OCI-LY1 (cell line): Measurements from ENCODE around the gene MRPL39.

Source experiments
- H2AFZ ChIP-seq: fragments of 200-600 bp; sonication (generic), shearing (Covaris generic); 2 replicates; pipeline ENCODE4 v1.6.0; 2014; ENCODE audit warnings: antibody characterized with exemption, mild to moderate bottlenecking, low read length
- H3F3A ChIP-seq: fragments of 200-600 bp; sonication (generic), shearing (Covaris generic); 2 replicates; pipeline ENCODE4 v1.6.0; 2014; ENCODE audit warnings: mild to moderate bottlenecking, antibody characterized with exemption, low read length, moderate library complexity; ENCODE audit not compliant: insufficient read depth
- H3K27ac ChIP-seq: fragments of 200-600 bp; sonication (generic); 2 replicates; pipeline ENCODE4 v1.5.1; 2014; ENCODE audit warnings: low read length, mixed run types, mild to moderate bottlenecking, low read depth; ENCODE audit not compliant: poor library complexity, severe bottlenecking
- H3K27me3 ChIP-seq: fragments of 200-600 bp; sonication (generic); 2 replicates; pipeline ENCODE4 v1.6.0; 2014; ENCODE audit warnings: antibody characterized with exemption, mild to moderate bottlenecking, low read length, moderate library complexity; ENCODE audit not compliant: insufficient read depth
- H3K36me3 ChIP-seq: fragments of 200-600 bp; sonication (generic); 2 replicates; pipeline ENCODE4 v1.6.1; 2014; ENCODE audit warnings: mild to moderate bottlenecking, antibody characterized with exemption, low read length, moderate library complexity, mixed read lengths; ENCODE audit not compliant: insufficient read depth
- H3K4me1 ChIP-seq: fragments of 200-600 bp; sonication (generic); 2 replicates; pipeline ENCODE4 v1.5.1; 2014; ENCODE audit warnings: mild to moderate bottlenecking, low read length, moderate library complexity; ENCODE audit not compliant: insufficient read depth, severe bottlenecking
- H3K4me2 ChIP-seq: fragments of 200-600 bp; sonication (generic), shearing (Covaris generic); 2 replicates; pipeline ENCODE4 v1.6.1; 2014; ENCODE audit warnings: low read length
- H3K4me3 ChIP-seq: fragments of 200-600 bp; sonication (generic); 2 replicates; pipeline ENCODE4 v1.5.1; 2014; ENCODE audit warnings: low read length, low read depth, mild to moderate bottlenecking, mixed read lengths; ENCODE audit not compliant: poor library complexity, severe bottlenecking
- H3K79me2 ChIP-seq: fragments of 200-600 bp; shearing (Covaris generic); 2 replicates; pipeline ENCODE4 v1.6.1; 2016; ENCODE audit warnings: mixed run types, low read length, mixed read lengths; ENCODE audit not compliant: insufficient read depth
- H3K9ac ChIP-seq: fragments of 200-600 bp; sonication (generic), shearing (Covaris generic); 2 replicates; pipeline ENCODE4 v1.6.1; 2014; ENCODE audit warnings: mild to moderate bottlenecking, low read length, mixed read lengths
- H3K9me2 ChIP-seq: fragments of 200-600 bp; sonication (generic), shearing (Covaris generic); 2 replicates; pipeline ENCODE4 v1.6.1; 2014; ENCODE audit warnings: low read depth, mild to moderate bottlenecking, low read length, mixed read lengths
- H3K9me3 ChIP-seq: fragments of 200-600 bp; shearing (Covaris generic); 2 replicates; pipeline ENCODE4 v1.6.1; 2014; ENCODE audit warnings: low read length, mixed read lengths
- H4K20me1 ChIP-seq: fragments of 200-600 bp; sonication (generic), shearing (Covaris generic); 2 replicates; pipeline ENCODE4 v1.6.0; 2016; ENCODE audit warnings: mild to moderate bottlenecking, low read length; ENCODE audit not compliant: insufficient read depth
- EZH2 ChIP-seq: fragments of 200-600 bp; sonication (generic), shearing (Covaris generic); IDR thresholded peaks from 2 replicates; pipeline ENCODE4 v1.8.0; 2017; ENCODE audit warnings: borderline replicate concordance, mixed run types, mild to moderate bottlenecking, antibody characterized with exemption, low read length, moderate library complexity, mixed read lengths
- TF ChIP-seq, protein P1 (sequence below): fragments of 200-600 bp; sonication (generic), shearing (Covaris generic); IDR thresholded peaks from 2 replicates; pipeline ENCODE4 v1.5.1; 2017; ENCODE audit warnings: mild to moderate bottlenecking, antibody characterized with exemption, low read length, moderate library complexity, mixed read lengths

The MRPL39 gene

DNA sequence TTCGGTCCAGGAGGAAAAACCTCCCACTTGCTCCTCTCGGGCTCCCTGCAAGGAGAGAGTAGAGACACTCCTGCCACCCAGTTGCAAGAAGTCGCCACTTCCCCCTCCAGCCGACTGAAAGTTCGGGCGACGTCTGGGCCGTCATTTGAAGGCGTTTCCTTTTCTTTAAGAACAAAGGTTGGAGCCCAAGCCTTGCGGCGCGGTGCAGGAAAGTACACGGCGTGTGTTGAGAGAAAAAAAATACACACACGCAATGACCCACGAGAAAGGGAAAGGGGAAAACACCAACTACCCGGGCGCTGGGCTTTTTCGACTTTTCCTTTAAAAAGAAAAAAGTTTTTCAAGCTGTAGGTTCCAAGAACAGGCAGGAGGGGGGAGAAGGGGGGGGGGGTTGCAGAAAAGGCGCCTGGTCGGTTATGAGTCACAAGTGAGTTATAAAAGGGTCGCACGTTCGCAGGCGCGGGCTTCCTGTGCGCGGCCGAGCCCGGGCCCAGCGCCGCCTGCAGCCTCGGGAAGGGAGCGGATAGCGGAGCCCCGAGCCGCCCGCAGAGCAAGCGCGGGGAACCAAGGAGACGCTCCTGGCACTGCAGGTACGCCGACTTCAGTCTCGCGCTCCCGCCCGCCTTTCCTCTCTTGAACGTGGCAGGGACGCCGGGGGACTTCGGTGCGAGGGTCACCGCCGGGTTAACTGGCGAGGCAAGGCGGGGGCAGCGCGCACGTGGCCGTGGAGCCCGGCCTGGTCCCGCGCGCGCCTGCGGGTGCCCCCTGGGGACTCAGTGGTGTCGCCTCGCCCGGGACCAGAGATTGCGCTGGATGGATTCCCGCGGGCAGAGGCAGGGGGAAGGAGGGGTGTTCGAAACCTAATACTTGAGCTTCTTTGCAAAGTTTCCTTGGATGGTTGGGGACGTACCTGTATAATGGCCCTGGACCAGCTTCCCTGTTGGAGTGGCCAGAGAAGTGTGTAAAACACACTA, 45.3 kb downstream of the MRPL39 start:
- peak overlapping the region; percentile 80 for H3K4me2 ChIP-seq
- H3K27ac ChIP-seq, result no peak overlapping the region
- 0 out of 2 replicates have a peak, but pooled peaks cover 3% of the 10 kb centered on the region for H3K36me3 ChIP-seq
- H3K27me3 ChIP-seq, result no peaks in the 10 kb centered on the region
- H3K9me3 ChIP-seq, result no peaks in the 10 kb centered on the region
- H3K79me2 ChIP-seq, result no peaks in the 10 kb centered on the region
- no peak overlapping the region for H2AFZ ChIP-seq
- H4K20me1 ChIP-seq, result no peaks in the 10 kb centered on the region
- H3K9ac ChIP-seq, result peak overlapping the region; percentile 41; the same call in 1 of the 2 replicates
- H3K9me2 ChIP-seq, result no peaks in the 10 kb centered on the region
- peaks cover 16% of the 10 kb centered on the region for H3K4me1 ChIP-seq
- H3K4me3 ChIP-seq, result peak overlapping the region; percentile 59
- no peak for TF ChIP-seq EZH2
- TF ChIP-seq, protein P1, sequence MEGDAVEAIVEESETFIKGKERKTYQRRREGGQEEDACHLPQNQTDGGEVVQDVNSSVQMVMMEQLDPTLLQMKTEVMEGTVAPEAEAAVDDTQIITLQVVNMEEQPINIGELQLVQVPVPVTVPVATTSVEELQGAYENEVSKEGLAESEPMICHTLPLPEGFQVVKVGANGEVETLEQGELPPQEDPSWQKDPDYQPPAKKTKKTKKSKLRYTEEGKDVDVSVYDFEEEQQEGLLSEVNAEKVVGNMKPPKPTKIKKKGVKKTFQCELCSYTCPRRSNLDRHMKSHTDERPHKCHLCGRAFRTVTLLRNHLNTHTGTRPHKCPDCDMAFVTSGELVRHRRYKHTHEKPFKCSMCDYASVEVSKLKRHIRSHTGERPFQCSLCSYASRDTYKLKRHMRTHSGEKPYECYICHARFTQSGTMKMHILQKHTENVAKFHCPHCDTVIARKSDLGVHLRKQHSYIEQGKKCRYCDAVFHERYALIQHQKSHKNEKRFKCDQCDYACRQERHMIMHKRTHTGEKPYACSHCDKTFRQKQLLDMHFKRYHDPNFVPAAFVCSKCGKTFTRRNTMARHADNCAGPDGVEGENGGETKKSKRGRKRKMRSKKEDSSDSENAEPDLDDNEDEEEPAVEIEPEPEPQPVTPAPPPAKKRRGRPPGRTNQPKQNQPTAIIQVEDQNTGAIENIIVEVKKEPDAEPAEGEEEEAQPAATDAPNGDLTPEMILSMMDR, result no peak
- H3F3A ChIP-seq, result no peaks in the 10 kb centered on the region

DNA sequence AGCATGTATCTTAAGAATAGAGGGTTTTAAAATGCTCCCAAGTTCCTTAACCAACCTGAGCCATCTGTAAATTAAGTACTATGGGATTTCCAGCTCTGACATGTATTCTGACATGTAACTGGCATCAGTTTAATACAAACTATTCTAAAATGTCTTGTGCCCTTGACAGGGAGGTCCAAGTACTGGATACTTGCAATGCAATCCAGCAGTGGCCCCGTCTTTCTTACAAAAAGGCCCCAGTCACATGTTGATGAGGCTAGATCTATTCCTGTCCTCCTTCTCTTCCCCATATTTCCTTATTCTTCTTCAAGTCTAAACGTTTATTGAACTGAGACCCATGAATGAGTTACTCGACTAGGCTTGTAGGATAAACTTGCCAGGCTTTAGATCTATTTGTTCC, 46.4 kb downstream of the MRPL39 start:
- Histone ChIP-seq H3K9me3 (no peaks in the 10 kb centered on the region), H3K36me3 (0 out of 2 replicates have a peak, but pooled peaks cover 3% of the 10 kb centered on the region), H3K79me2 (no peaks in the 10 kb centered on the region), H3K4me1 (peaks cover 16% of the 10 kb centered on the region), H3K27me3 (no peaks in the 10 kb centered on the region), H3K9me2 (no peaks in the 10 kb centered on the region), H2AFZ (no peak overlapping the region), H3K4me2 (no peak overlapping the region), H3K9ac (no peak overlapping the region), H3K4me3 (no peak overlapping the region), H4K20me1 (no peaks in the 10 kb centered on the region), H3K27ac (no peak overlapping the region), H3F3A (no peaks in the 10 kb centered on the region)
- no peak for TF ChIP-seq EZH2
- TF ChIP-seq, protein P1, result no peak

DNA sequence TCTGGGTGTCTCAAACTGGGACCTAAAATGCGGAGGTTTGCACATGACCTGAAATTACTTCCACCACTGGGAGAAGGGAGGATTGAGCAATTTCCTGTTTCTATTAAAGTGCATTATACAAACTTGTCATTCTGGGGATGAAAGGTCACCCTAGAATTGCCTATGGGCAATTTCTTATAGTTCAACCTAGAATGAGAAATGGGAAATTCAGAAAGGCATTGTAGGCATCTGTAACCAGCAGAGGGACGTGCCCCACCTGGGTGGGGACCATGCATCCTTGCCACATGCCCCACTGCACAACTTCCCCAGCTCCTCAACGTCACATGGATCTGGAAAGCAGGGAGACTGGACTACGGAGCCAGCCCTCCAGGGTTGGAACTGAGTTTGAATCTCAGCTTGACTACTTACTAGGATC, 47.0 kb downstream of the MRPL39 start:
- no peaks in the 10 kb centered on the region for H3K79me2 ChIP-seq
- H3K27me3 ChIP-seq, result no peaks in the 10 kb centered on the region
- H4K20me1 ChIP-seq, result no peaks in the 10 kb centered on the region
- H3K9ac ChIP-seq, result no peak overlapping the region
- H3K9me2 ChIP-seq, result no peaks in the 10 kb centered on the region
- no peaks in the 10 kb centered on the region for H3K9me3 ChIP-seq
- TF ChIP-seq, protein P1, result no peak
- no peak for TF ChIP-seq EZH2
- H3K27ac ChIP-seq, result no peak overlapping the region
- no peaks in the 10 kb centered on the region for H3F3A ChIP-seq
- no peak overlapping the region for H3K4me3 ChIP-seq
- no peaks in the 10 kb centered on the region for H3K36me3 ChIP-seq
- no peak overlapping the region for H3K4me2 ChIP-seq
- peaks cover 16% of the 10 kb centered on the region for H3K4me1 ChIP-seq
- H2AFZ ChIP-seq, result no peak overlapping the region
